GM10248 (cell line): Measurements from ENCODE around the gene NFIA.

ENCODE experiments used
- CTCF ChIA-PET: fragments of 300-600 bp; sonication (Branson Sonifier 250); formaldehyde crosslinking; extraction: SDS; loops from one replicate; lab custom pipeline; 2021; ENCODE audit warnings: antibody characterized with exemption; lab: Yijun Ruan, JAX
- POLR2A ChIA-PET: fragments of 350-650 bp; sonication (Branson Sonifier 250); formaldehyde crosslinking; extraction: SDS; loops from one replicate; lab custom pipeline; 2020; ENCODE audit warnings: antibody characterized with exemption; lab: Yijun Ruan, JAX
- DNase-seq: peaks from one replicate; pipeline ENCODE4 v3.0.0; 2012; ENCODE audit errors: extremely low spot score
- CTCF ChIP-seq: IDR thresholded peaks from 2 replicates; pipeline ENCODE4 v1.5.1; 2012; ENCODE audit warnings: mild to moderate bottlenecking, low read depth; ENCODE audit errors: extremely low read depth, missing control alignments, control extremely low read depth

NFIA gene

GRCh38 chr1:61486783-61487536 lies 404.6 kb downstream of the NFIA start:
- TF ChIP-seq CTCF: no peak
- POLR2A ChIA-PET: no interaction called here
- DNase-seq: no peak
- CTCF ChIA-PET: no interaction called here

GRCh38 chr1:61487801-61488200 lies 405.4 kb downstream of the NFIA start:
- DNase-seq: no peak
- ChIA-PET CTCF (interaction anchor here (0.9 kb wide), 1 partner anchor 27 kb away, joined by 4 read pairs; no protein-coding TSS in a partner anchor), POLR2A (no interaction called here)
- TF ChIP-seq CTCF: no peak

- CTCF ChIA-PET: no interaction called here
- DNase-seq: no peak
- no peak for TF ChIP-seq CTCF
- POLR2A ChIA-PET: no interaction called here
Measured at GRCh38 chr1:61490924-61491323, 408.6 kb downstream of the NFIA start.

GRCh38 chr1:61491497-61491896 lies 409.1 kb downstream of the NFIA start:
- ChIA-PET POLR2A (no interaction called here), CTCF (no interaction called here)
- DNase-seq: no peak
- TF ChIP-seq CTCF: no peak

- ChIA-PET CTCF (no interaction called here), POLR2A (no interaction called here)
- no peak for TF ChIP-seq CTCF
- DNase-seq: no peak
Measured at GRCh38 chr1:61494000-61494399, 411.6 kb downstream of the NFIA start.

GRCh38 chr1:61496501-61496900 lies 414.1 kb downstream of the NFIA start:
- ChIA-PET POLR2A (no interaction called here), CTCF (interaction anchor here (1.2 to 1.4 kb wide), 2 partner anchors 10 to 14 kb away, joined by 3 read pairs; no protein-coding TSS in a partner anchor)
- DNase-seq: no peak
- TF ChIP-seq CTCF: no peak
